ENCODE results near the gene IDE.

The IDE gene

DNA sequence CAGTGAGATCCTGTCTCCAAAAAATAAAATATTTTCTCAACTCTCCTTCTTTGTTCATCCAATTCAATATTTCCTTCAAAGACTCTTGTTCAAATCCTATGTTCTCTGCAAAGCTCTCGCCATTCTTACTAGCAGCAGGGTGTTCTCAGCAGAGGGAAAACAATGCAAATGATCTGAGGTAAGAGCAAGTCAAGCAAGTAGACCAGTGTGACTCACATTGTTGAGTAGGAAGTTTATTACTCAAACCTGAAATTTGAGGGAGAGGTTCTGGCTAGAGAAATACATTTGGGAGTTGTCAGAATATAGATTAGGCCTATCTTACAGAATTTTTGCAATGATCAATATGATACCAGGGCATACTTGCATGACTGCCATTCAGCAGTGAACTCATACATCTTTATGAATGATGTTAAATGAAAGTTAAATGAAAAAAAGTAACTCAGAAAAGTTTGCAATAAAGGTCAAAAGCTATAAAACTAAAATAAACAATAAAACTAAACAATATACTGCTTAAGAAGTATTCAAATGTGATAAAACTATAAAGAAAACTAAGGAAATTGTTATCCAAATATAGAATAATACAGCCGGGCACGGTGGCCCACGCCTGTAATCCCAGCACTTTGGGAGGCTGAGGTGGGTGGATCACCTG lies 5.8 kb downstream of the IDE start:
- no peak for DNase-seq

DNA sequence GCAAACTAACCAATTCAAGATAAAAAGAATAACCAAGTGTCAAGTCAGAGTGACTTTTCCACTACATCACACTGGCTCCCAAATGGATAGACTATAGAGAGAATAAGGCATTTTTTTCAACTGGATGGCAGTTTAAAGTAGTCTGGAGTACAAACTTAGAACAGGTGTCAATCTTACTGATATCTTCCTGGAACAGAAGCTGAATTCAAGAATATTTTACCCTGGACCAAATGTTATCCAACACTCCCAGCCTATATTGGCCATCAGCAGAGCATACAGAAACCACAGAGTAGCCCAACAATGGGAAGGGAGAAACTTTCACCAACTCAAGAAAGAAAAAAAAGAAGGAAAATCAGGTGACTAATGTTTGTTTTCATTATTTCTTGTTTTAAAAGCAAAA lies 11.5 kb downstream of the IDE start:
- no peak for DNase-seq

DNA sequence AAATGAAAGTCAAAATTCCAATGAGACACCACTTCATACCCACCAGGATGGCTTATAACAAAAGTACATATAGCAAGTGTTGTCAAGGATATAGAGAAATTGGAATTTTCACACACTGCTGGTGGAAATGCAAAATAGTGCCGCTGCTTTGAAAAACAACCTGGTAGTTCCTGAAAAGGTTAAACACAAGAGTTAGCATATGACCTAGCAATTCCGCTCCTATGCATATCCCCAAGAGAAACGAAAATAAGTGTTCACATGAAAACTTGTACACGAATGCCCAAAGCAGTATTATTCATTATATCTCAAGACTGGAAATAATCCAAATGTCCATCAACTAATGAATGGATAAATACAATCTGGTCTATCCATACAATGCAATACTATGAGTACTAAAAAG lies 14.8 kb downstream of the IDE start:
- no peak for DNase-seq

DNA sequence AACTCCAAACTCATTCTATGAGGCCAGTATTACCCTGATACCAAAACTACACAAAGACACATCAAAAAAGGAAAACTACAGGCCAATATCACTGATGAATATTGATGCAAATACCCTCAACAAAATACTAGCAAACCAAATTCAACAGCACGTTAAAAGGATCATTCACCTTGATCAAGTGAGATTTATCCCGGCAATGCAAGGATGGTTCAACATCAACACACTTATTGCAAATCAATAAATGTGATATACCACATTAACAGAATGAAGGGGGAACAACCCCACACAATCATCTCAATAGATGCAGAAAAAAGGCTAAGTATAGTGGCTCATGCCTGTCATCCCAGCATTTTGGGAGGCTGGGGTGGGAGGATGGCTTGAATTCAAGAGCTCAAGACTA lies 19.9 kb downstream of the IDE start:
- DNase-seq = no peak

DNA sequence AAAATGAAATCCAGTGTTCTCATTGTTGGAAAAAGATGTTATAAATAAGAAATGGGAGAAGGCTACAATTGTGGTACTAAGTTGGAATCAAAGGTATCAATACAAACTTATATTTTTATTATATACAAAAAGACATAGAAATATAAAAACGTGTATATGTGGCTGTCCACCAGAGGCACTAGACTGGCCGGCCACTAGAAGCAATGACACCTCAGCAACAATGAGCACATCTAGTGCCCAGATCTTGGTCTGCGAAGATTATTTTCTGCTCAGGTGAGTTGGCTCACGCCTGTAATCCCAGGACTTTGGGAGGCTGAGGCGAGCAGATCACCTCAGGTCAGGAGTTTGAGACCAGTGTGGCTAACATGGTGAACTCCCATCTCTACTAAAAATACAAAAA lies 21.6 kb downstream of the IDE start:
- DNase-seq = no peak

DNA sequence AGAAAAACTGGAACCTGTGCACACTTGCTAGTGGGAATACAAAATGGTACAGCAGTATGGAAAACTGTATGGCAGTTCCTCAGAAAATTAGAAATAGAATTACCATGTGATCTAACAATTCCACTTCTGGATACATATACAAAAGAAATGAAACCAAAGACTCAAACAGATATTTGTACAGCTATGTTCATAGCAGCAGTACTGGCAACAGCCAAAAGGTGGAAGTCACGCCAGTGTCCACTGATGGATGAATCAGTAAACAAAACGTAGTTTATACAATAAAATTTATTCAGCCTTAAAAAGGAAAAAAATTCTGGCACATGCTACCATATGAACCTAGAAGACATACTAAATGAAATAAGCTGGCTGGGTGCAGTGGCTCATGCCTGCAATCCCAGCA lies 23.0 kb downstream of the IDE start:
- DNase-seq = no peak

DNA sequence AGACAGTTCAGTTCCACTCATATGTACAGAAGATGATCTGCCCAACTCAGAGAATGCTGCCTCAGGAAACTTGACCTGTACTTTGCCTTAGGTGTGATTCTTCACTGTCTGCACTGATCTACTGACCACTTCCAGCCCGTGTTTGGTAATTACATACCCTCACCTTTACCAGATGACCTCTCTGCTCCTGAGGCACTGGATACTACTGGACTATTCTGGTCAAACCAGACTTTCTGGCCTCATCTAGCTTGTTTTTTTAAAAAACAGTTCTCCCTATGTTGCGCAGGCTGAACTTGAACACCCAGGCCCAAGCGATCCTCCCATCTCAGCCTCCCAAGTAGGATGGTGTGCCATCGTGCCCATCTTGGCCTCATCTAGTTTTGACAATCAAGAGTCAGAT lies 26.2 kb downstream of the IDE start:
- no peak for DNase-seq

DNA sequence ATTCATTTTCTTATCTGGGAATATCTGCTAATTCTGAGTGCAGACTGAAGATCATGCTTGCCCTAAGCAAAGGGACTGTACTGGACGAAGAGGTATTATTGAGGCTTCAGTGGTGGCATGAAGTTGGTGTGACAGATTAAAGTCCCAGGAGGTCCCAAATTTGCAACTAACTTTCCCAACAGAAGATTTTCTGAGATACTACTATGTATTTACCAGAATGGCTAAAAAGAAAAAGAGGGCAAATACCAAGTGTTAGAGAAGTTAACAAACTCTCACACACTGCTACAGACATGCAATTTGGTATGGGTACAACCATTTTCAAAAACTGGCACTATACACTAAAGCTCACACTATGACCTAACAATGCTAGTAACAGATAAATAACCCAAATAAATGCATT lies 28.3 kb downstream of the IDE start:
- DNase-seq = no peak

DNA sequence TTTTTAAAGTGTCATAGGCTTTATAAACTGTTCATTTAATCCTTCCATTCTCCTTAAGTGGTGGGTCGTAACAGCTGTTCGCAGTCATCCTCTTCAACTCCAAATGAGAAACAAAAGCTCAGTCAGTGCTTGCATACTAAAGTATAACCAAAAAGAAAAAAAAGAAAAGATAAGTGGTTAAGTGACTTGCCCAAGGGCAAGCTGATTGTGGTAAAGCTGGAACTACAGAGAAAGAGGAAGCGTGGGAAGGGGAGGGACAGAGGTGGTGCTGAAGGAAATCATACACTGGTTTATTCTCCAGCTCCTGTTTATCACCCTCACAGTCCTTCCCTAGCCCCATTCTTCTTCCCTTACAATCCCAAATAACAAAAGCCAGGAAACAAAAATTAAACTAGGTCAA lies 29.6 kb downstream of the IDE start:
- no peak for DNase-seq

DNA sequence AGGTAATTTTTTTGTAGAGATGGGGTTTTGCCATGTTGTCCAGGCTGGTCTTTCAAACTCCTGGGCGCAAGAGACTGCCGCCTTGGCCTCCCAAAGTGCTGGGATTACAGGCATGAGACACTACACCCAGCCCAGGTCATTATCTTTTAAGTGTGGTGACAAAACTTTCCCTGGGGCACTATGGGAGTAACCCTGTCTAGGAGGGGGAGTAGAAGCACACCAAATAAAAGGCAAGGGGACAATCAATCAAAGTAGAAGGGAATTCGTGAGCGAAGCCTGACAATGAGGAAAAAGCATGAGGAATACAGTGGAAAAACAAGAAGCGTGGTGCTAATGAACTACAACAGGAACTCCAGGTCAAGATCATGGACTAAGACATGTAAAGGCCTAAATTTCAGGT lies 31.4 kb downstream of the IDE start:
- no peak for DNase-seq

DNA sequence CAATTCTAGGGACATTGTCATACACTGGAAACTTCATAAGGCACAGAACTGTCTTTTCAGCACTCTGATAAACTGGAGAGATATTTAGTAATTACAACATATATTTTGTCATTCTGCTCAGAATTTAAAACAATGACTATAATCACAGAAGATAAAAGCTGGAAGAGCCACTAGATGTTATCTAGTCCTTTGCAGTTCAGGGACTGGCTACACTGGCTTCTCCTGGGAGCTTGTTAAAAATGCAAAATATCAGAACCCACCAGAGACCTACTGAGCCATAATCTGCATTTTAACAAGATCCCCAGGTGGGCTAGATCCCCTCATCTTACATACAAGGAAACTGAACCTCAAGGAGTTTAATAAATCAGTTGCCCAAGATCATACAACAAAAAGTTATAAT lies 32.3 kb downstream of the IDE start:
- no peak for DNase-seq

DNA sequence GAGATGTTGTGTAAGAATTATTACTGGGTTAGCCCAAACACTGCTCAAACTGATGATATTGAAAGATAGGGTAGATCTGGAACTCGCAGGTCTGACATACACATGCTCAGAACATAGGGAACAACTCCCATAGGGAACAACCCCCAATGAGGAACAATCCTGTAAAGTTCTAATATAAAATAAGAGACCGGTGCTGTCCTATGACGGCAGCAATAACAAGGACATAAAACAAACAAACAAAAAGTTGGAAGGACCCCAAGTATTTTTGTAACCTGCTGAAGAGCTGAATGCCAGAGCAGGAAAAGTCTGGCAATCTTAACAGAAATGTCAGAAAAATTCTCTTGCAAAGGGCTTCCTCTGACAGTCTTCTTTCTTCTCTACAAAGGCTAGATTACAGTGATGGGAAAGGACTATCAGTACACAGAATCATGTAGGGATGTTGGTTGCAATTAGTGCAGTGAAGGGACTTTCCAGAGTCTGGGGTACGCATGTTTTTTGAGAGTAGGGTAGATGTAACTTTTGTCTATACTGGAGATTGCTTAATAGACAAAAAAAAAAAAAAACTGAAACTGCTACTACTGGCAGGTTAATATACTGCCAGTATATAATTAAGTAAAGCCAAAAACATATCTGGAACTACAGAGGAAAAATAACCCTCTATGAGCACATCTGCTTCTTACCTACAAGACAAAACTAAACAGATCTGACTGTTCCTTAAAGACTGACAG lies 35.5 kb downstream of the IDE start:
- DNase-seq = no peak

DNA sequence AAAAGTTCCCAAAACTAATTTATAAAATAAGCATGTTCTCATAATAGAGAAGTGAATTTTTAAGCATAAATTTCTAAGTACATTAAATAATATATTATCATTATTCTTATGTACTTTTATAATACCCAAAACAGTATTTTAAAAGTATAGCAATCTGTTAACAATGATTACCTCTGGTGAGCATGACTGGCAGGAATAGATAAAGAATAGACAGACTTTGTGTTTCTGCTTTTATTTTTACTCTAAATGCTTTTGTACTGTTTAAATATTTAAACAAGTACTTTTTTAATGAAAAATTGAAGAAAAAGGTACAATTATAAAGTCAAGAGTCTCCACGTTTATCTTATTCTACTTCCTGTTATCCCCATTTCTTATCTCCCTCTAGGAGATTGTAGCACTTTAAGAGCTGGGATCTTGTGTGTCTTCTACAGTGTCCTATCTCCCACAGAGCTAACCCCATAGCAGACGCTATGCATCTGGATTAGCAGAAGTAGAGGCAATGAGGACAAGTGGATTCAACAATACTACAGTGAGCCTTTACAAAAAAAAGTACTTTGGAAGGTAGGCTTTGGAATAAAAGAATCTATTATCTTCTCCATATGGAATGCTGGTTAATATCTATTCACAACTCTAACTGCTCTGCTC lies 42.9 kb downstream of the IDE start:
- no peak for DNase-seq

DNA sequence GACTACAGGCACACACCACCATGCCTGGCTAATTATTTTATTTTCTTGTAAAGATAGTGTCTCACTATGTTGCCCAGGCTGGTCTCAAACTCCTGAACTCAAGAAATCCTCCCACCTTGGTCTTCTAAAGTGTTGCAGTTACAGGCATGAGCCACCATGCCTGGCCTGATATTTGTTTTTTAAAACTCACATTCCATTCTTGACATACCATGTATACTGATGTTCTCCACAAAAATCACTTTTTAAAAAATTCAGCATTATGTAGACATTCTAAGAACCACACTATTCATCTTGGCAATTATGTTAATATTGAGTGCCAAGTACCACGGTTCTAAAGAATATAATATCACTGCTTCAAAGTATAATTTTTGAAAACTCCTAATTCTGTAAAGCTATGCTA lies 43.5 kb downstream of the IDE start:
- no peak for DNase-seq

DNA sequence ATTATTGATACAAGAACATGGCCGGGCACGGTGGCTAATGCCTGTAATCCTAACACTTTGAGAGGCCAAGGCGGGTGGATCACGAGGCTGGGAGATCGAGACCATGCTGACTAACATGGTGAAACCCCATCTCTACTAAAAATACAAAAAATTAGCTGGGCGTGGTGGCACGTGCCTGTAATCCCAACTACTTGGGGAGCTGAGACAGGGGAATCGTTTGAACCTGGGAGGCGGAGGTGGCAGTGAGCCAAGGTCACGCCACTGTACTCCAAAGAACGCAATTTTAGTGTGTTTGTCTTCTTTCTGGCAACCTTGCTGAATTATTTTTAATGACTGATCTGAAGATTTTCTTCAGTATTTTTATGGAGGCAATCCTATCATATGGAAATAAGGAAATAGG lies 46.2 kb downstream of the IDE start:
- DNase-seq = no peak

DNA sequence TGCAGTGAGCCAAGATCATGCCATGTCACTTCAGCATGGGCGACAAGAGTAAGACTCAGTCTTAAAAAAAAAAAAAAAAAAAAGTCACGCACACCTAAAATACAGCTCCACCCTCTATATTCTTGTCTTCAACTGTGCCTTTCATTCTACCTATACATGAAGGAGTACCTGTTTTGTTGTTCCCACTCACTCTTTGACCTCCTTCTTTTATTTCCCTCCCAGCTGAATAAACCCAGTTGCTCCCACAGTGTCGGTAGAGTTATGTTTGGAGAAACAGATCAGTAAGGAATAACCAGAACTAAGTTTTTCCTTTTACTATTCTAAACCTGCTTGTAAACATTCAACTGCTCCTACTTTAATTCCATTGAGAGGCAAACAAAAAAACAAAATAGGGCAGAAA lies 50.3 kb downstream of the IDE start:
- no peak for DNase-seq

DNA sequence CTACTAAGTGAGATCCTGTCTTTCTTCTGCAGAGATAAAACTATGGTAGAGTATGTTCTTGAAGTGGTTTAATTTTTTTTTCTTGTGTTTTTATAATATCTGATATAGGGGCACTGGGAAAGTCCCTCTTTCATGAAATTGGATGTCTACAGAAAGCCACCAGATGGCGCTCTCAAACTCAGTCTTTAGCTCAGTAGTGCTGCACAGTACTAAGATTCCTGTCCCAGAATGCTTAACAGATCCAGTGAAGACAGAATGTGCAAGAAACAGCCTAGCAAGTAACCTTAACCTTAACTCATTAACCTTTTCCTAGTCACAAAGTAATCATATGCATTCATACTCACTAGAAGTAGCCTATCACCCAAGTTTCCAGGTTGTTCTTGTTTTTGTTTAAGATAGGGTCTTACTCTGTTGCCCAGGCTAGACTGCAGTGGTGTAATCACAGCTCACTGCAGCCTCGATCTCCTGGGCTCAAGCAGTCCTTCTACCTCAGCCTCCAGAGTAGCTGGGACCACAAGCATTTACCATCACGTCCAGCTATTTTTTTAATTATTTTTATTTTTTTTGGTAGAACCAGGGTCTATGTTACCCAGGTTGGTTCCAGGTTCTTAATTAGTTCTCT lies 56.7 kb downstream of the IDE start:
- DNase-seq = peak in 38 of 58 donors; percentile 0 to 70 (median 21)

DNA sequence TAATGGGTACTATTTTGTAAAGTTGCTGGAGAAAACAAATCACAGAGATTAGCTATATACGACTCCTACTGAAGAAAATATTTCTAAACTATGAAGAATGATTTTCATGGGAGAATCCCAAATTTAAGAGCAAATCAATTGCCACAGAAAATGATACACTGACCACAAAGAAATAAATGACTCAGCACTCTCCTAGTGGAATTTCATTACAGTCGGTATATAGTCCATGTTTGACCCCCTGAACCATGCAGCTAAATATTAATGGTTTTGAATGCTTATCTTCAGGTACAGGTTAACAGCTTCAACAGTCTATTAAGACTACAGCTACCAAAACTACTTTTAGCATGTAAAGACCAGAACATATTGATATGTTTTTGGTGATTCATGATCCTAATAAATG lies 65.0 kb downstream of the IDE start:
- no peak for DNase-seq

DNA sequence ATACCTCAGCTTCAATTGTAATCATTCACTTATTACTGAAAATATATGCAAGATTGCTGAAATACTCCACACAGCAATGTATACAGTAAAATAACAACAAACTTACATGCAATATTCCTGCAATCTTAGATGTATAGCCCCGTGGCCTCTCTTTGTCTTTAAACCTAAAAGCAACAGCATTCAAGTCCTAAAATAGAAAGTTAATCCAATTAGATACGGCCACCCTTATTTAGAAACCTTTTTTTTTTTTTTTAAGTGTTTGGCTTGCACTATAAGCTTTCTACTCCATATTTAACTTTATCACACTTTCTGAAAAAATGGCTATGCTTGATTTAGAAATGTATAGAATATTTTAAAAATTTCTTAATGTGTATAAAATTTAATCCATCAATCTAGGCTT lies 67.6 kb downstream of the IDE start:
- no peak for DNase-seq

DNA sequence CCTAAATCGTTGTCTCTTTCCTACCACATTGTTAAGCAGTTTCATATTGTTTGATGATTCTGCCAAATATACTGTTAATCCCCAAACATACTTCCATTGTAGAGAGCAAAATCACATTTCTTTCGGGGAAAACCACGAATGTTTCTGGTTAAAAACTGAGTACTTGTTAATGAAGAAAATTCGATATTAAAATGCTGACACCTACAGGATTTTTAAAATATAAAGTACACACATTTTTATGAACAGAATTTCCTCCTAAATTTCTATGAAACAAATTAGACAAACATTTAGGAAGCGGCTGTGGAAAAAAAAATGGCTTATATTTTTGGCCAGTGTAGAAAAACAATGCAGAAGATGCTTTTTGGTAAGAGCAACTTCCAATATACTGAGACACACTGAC lies 68.8 kb downstream of the IDE start:
- no peak for DNase-seq

DNA sequence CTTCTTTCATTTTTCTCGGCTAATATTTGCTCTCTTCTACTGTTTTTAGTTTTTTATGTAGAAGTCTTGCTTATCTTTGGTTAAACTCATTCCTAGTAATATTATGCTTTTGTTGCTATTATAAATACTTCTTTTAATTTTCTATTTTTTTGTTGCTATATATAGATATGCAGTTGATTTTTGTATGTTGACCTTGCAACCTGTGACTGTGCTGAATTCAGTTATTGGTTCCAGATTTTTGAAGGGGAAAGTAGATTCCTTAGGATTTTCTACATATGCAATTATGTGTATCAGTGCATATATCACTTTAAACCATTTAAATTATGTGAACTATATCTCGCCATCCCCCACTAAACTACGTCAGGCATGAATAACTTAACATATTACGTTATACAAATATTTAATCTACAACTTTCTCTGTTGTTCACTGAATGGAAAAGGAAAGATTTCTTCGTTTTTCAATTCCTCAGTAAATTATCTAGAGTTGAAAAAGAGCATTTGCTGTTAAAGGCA lies 71.5 kb downstream of the IDE start:
- no peak for DNase-seq

DNA sequence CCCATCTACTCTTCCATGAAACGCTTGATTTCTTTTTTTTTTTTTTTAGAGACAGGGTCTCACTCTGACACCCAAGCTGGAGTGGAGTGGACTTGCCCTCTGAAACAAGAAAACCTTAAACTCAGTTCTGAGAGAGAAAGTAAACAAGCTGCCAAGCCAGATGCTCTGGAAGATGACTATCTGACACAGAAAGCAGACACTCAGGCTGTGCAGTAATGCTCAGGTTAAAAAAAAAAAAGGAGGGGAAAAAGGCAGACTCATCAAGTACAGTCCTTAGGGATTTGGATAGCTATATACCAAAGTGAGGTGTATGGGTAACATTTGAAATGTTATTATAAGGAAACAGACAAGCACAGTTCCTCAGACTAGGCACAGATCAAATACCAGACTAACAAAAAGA lies 80.5 kb downstream of the IDE start:
- DNase-seq = no peak

Data from anterior cingulate cortex (tissue), 58 donors.